Mesendoderm (in vitro differentiated cells): ENCODE results near the gene GLT8D1.

ENCODE experiments used
- DNase-seq: peaks from one replicate; pipeline ENCODE4 v3.0.0; 2013
- H2AK5ac ChIP-seq: 2 replicates; pipeline ENCODE4 v1.6.1; 2013; ENCODE audit warnings: low read length, inconsistent platforms
- H2BK120ac ChIP-seq: 2 replicates; pipeline ENCODE4 v1.6.1; 2013; ENCODE audit warnings: low read depth, mild to moderate bottlenecking, low read length, moderate library complexity, mixed read lengths
- H2BK15ac ChIP-seq: replicated peaks from 2 replicates; pipeline ENCODE4 v1.6.1; 2013; ENCODE audit warnings: low read depth, mild to moderate bottlenecking, moderate library complexity
- H2BK5ac ChIP-seq: 2 replicates; pipeline ENCODE4 v1.6.1; 2013; ENCODE audit warnings: low read length, inconsistent platforms
- H3K18ac ChIP-seq: 2 replicates; pipeline ENCODE4 v1.6.1; 2013; ENCODE audit warnings: mild to moderate bottlenecking, low read length, mixed read lengths
- H3K23ac ChIP-seq: one replicate; pipeline ENCODE4 v1.6.1; 2013; ENCODE audit warnings: low read length
- H3K27ac ChIP-seq: 2 replicates; pipeline ENCODE4 v1.5.1; 2013; ENCODE audit warnings: low read depth, mild to moderate bottlenecking, inconsistent platforms, low read length, moderate library complexity
- H3K27me3 ChIP-seq: 2 replicates; pipeline ENCODE4 v1.6.1; 2013; ENCODE audit warnings: low read length, control low read depth, mild to moderate bottlenecking, inconsistent platforms; ENCODE audit not compliant: insufficient read depth, poor library complexity
- H3K36me3 ChIP-seq: 2 replicates; pipeline ENCODE4 v1.6.1; 2013; ENCODE audit warnings: low read length, inconsistent platforms; ENCODE audit not compliant: control insufficient read depth, insufficient read depth
- H3K4ac ChIP-seq: one replicate; pipeline ENCODE4 v1.6.1; 2013; ENCODE audit warnings: low read depth, mild to moderate bottlenecking, low read length, moderate library complexity
- H3K4me1 ChIP-seq: 2 replicates; pipeline ENCODE4 v1.6.1; 2013; ENCODE audit warnings: low read depth, low read length, inconsistent platforms; ENCODE audit not compliant: control insufficient read depth
- H3K4me2 ChIP-seq: 2 replicates; pipeline ENCODE4 v1.6.1; 2013; ENCODE audit warnings: low read length
- H3K4me3 ChIP-seq: 2 replicates; pipeline ENCODE4 v1.5.1; 2013; ENCODE audit warnings: mild to moderate bottlenecking, low read length
- H3K56ac ChIP-seq: one replicate; pipeline ENCODE4 v1.6.1; 2013; ENCODE audit warnings: low read length
- H3K79me1 ChIP-seq: 2 replicates; pipeline ENCODE4 v1.6.1; 2013; ENCODE audit warnings: low read length, inconsistent platforms
- H3K79me2 ChIP-seq: 2 replicates; pipeline ENCODE4 v1.6.1; 2013; ENCODE audit warnings: mild to moderate bottlenecking, low read length; ENCODE audit not compliant: control insufficient read depth, insufficient read depth
- H3K9ac ChIP-seq: 2 replicates; pipeline ENCODE4 v1.6.1; 2013; ENCODE audit warnings: low read length, inconsistent platforms
- H4K5ac ChIP-seq: one replicate; pipeline ENCODE4 v1.6.1; 2013; ENCODE audit warnings: low read length
- H4K8ac ChIP-seq: one replicate; pipeline ENCODE4 v1.6.1; 2013; ENCODE audit warnings: low read depth, mild to moderate bottlenecking, control low read depth, low read length, moderate library complexity
- WGBS: extraction: QIAGEN DNeasy Blood & Tissue Kit; methylation state at CpG from one replicate; pipeline ENCODE4 v1.1.7; 2013; ENCODE audit warnings: low lambda C conversion rate, missing lambda C conversion rate; ENCODE audit not compliant: insufficient coverage; ENCODE audit errors: extremely low coverage; 5-methylcytosine and 5-hydroxymethylcytosine counted together

GLT8D1 gene

DNA sequence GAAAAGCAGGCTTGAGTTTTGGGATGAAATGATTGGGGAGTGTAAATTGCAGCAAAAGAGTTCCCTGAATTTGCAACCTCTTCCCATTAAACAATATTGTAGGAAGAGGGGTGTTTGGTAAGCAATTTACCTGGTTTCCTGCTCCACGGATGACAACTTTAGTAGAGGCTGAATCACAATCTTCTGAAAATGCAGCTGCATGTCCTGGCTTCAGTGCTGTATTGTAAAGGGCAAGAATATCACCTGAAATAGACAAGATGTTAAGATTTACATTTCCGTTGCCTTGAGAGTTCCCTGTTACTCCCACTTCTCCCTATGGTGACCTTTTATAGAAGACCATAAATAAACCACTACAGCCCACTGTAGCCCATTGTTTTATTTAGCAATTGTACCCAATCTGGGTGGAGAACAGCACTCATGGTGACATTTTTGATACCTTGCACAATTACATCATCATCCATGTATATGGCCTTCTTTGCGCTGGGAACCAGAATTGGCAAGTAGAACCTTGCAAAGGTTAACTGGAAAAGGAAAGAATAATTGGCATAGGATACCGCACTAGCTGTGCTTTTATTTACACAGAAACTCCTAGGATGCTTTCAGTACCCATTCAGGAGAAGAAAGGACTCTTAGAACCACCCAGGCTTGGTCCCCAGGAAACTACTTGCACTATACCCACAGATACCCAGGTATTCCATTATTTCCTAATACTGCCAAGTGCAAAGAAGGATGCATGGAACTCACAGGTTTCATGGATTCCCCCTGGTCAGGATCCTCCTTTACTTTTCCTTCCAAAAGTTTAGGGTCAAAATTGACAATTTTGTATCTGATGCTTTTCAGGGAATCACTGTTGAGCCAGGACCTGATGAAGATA, 9.6 kb downstream of the GLT8D1 start:
- Histone ChIP-seq H2AK5ac (no peak overlapping the region), H3K27me3 (no peaks in the 10 kb centered on the region), H3K4me3 (no peak overlapping the region), H3K4ac (no peak overlapping the region), H3K4me2 (no peak overlapping the region), H3K18ac (no peak overlapping the region), H3K27ac (no peak overlapping the region), H3K79me2 (no peaks in the 10 kb centered on the region), H3K23ac (no peak overlapping the region), H4K8ac (no peak overlapping the region), H4K5ac (no peak overlapping the region), H3K4me1 (no peaks in the 10 kb centered on the region), H2BK5ac (no peak overlapping the region), H2BK120ac (no peak overlapping the region), H3K9ac (no peak overlapping the region), H3K79me1 (no peaks in the 10 kb centered on the region), H3K36me3 (peaks cover 22% of the 10 kb centered on the region), H2BK15ac (no peak overlapping the region), H3K56ac (no peak overlapping the region)
- no peak for DNase-seq
- no CpG with 5 or more reads among the region's 4 CpGs for WGBS

DNA sequence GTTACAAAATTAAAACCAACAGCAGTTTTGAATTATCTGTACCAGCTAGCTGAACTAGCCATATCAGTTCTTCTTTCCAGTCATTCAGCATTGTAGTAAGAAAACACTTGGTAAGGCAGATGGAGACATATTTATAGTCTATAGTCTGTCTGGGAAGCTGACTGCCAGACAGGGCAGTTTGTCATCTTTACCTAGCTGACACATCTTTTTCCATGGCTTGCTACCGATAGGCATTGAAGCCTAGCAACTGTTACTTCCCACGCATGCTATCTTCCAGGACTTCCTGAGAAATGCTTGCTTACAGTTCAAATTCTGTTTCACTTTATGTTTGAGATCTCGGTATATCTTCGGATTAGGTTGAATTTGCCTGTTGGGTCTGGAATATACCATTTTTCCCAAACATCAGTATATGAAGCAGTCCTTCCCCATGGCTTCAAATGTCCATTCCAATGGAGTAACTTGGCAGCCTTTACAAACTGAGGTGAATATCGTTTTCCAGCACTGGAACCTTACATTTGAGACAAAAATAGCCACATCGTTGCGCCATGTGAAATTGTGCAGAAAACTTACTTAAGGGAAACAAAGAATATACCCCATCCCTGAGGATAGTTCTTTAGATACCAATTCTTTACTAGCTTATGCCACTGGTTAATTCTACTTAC, 10.9 kb downstream of the GLT8D1 start:
- no peak overlapping the region for H3K27ac ChIP-seq
- H3K18ac ChIP-seq = no peak overlapping the region
- no peak overlapping the region for H4K8ac ChIP-seq
- H3K23ac ChIP-seq = no peak overlapping the region
- H4K5ac ChIP-seq = no peak overlapping the region
- peaks cover 1% of the 10 kb centered on the region for H3K79me1 ChIP-seq
- H3K4me2 ChIP-seq = no peak overlapping the region
- no peak overlapping the region for H2BK120ac ChIP-seq
- no peaks in the 10 kb centered on the region for H3K4me1 ChIP-seq
- H2BK5ac ChIP-seq = no peak overlapping the region
- no peak overlapping the region for H3K9ac ChIP-seq
- H2BK15ac ChIP-seq = no peak overlapping the region
- H3K4ac ChIP-seq = no peak overlapping the region
- peaks cover 28% of the 10 kb centered on the region for H3K36me3 ChIP-seq
- no peak for DNase-seq
- no peaks in the 10 kb centered on the region for H3K79me2 ChIP-seq
- no CpG with 5 or more reads among the region's 7 CpGs for WGBS
- no peak overlapping the region for H3K4me3 ChIP-seq
- H3K56ac ChIP-seq = no peak overlapping the region
- H3K27me3 ChIP-seq = no peaks in the 10 kb centered on the region
- no peak overlapping the region for H2AK5ac ChIP-seq

DNA sequence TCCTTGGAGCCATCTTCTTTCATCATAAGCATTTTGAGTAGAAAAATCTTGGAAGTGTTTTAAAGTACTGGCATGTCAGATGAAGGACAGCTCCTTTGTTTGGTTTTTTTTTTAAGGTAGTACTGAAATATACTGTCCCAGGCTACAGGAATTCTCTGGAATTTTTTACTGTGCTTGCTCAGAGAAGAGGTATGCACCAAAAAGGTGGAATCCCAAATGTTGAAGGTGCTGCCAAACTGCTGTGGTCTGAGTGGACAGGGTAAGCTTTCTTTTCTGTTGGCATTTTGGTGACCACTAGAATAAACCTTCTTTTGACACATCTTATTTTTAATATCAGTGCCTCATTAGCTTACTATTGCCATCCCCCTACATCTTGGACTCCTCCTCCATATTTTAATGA, 12.5 kb downstream of the GLT8D1 start:
- no peak for DNase-seq
- no peak overlapping the region for H3K56ac ChIP-seq
- H3K36me3 ChIP-seq = peaks cover 40% of the 10 kb centered on the region
- no peak overlapping the region for H3K27ac ChIP-seq
- peaks cover 9% of the 10 kb centered on the region for H3K79me1 ChIP-seq
- H3K9ac ChIP-seq = no peak overlapping the region
- no peak overlapping the region for H2BK120ac ChIP-seq
- no peak overlapping the region for H3K4me3 ChIP-seq
- H2AK5ac ChIP-seq = no peak overlapping the region
- peaks cover 10% of the 10 kb centered on the region for H3K79me2 ChIP-seq
- no peak overlapping the region for H2BK5ac ChIP-seq
- H4K5ac ChIP-seq = no peak overlapping the region
- no peak overlapping the region for H3K23ac ChIP-seq
- H3K4ac ChIP-seq = no peak overlapping the region
- no peak overlapping the region for H3K18ac ChIP-seq
- no peak overlapping the region for H4K8ac ChIP-seq
- no peak overlapping the region for H3K4me2 ChIP-seq
- no peaks in the 10 kb centered on the region for H3K4me1 ChIP-seq
- H3K27me3 ChIP-seq = no peaks in the 10 kb centered on the region
- H2BK15ac ChIP-seq = no peak overlapping the region

- no peak overlapping the region for H2BK15ac ChIP-seq
- H3K23ac ChIP-seq = no peak overlapping the region
- H2AK5ac ChIP-seq = no peak overlapping the region
- H3K4ac ChIP-seq = no peak overlapping the region
- no peak overlapping the region for H3K4me3 ChIP-seq
- H2BK120ac ChIP-seq = no peak overlapping the region
- H4K5ac ChIP-seq = no peak overlapping the region
- no peak overlapping the region for H3K9ac ChIP-seq
- no peak overlapping the region for H3K4me2 ChIP-seq
- no peak overlapping the region for H3K27ac ChIP-seq
- no peak overlapping the region for H3K56ac ChIP-seq
- H2BK5ac ChIP-seq = no peak overlapping the region
- H4K8ac ChIP-seq = no peak overlapping the region
- no CpG with 5 or more reads among the region's 2 CpGs for WGBS
- H3K79me2 ChIP-seq = peaks cover 31% of the 10 kb centered on the region
- H3K79me1 ChIP-seq = peaks cover 13% of the 10 kb centered on the region
- no peak overlapping the region for H3K18ac ChIP-seq
- no peaks in the 10 kb centered on the region for H3K4me1 ChIP-seq
- peaks cover 38% of the 10 kb centered on the region for H3K36me3 ChIP-seq
- no peaks in the 10 kb centered on the region for H3K27me3 ChIP-seq
- no peak for DNase-seq
Observed at GRCh38 chr3:52690560-52690959, 15.0 kb downstream of the GLT8D1 start.

DNA sequence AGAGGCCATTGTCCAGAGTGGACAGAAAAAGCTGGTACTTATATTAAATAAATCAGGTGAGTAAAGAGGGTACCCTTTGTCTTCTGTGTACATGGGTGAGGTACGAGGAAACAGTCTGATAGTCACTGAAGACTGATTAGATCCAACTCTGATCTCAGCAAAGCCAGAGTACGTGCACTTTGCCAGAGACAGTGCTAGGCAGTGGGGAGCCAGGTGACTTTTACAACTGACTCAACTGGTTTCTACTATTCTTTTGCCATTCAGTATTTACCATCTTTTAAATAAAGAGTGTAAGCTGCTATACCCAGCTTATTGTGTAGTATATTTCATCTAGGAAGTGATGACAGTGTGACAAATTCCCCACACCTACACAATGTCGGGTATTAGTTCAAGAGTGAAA, 16.4 kb downstream of the GLT8D1 start:
- Histone ChIP-seq H3K79me2 (peaks cover 36% of the 10 kb centered on the region), H3K56ac (no peak overlapping the region), H4K5ac (no peak overlapping the region), H3K27ac (no peak overlapping the region), H3K4me2 (no peak overlapping the region), H3K4me3 (no peak overlapping the region), H3K18ac (no peak overlapping the region), H3K4ac (no peak overlapping the region), H3K4me1 (no peaks in the 10 kb centered on the region), H2AK5ac (no peak overlapping the region), H4K8ac (no peak overlapping the region), H2BK120ac (no peak overlapping the region), H3K27me3 (no peaks in the 10 kb centered on the region), H3K79me1 (peaks cover 13% of the 10 kb centered on the region), H2BK15ac (no peak overlapping the region), H2BK5ac (no peak overlapping the region), H3K9ac (no peak overlapping the region), H3K23ac (no peak overlapping the region), H3K36me3 (peaks cover 31% of the 10 kb centered on the region)
- no CpG with 5 or more reads among the region's 3 CpGs for WGBS
- DNase-seq = no peak
